Measurements from ENCODE around the gene TPD52L1. TPM values are rescaled to one million over a fixed set of nuclear protein-coding genes. Genes with fewer than 3 reads are reported as not detected.
"Not testable (repeated sequence)": the region's sequence is repeated elsewhere in the genome, so short reads cannot be mapped to it uniquely, and the experiment has no call there.

The TPD52L1 gene
- total RNA-seq, 1 experiment from 2014 or later, result 29.2 TPM

DNA sequence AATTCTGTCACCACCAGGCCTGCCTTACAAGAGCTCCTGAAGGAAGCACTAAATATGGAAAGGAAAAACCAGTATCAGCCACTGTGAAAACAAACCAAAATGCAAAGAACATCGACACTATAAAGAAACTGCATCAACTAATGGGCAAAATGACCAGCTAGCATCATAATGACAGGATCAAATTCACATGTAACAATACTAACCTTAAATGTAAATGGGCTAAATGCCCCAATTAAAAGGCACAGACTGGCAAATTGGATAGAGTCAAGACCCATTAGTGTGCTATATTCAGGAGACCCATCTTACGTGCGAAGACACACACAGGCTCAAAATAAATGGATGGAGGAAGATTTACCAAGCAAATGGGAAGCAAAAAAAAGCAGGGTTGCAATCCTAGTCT lies 128.9 kb downstream of the TPD52L1 start:
- H3K36me3 ChIP-seq, result peaks cover 89% of the 10 kb centered on the region
- DNase-seq, H3K4me3 ChIP-seq, H3K27me3 ChIP-seq: not testable (repeated sequence)
- peaks cover 16% of the 10 kb centered on the region for H3K9me3 ChIP-seq

DNA sequence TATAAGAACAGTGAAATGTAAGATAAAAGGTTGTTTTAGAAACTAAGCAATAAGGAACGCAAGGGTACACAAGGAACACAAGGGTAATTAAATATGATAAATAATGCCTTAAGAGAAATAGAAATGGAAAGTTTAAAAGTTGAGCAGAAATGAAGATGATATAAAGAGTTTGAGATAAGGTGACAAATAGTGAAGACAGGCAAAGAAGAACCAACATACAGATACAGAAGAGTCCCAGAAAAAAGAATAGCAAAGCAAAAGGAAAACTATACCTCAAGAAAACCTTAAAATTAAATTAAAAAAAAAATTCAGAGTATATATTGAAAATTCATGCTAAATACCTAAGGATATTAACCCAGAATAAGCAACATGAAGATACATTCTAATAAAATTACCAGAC lies 131.8 kb downstream of the TPD52L1 start:
- no peaks in the 10 kb centered on the region for H3K27me3 ChIP-seq
- no peak for DNase-seq
- H3K9me3 ChIP-seq, result peaks cover 16% of the 10 kb centered on the region
- H3K4me3 ChIP-seq, result no peak overlapping the region
- peaks cover 76% of the 10 kb centered on the region for H3K36me3 ChIP-seq

- H3K9me3 ChIP-seq, result peaks cover 16% of the 10 kb centered on the region
- H3K27me3 ChIP-seq, result no peaks in the 10 kb centered on the region
- peaks cover 74% of the 10 kb centered on the region for H3K36me3 ChIP-seq
- no peak overlapping the region for H3K4me3 ChIP-seq
- DNase-seq, result no peak
Measured at GRCh38 chr6:125285936-125286335, 132.4 kb downstream of the TPD52L1 start.

GRCh38 chr6:125287718-125288117 lies 134.1 kb downstream of the TPD52L1 start:
- H3K36me3 ChIP-seq, result peaks cover 73% of the 10 kb centered on the region

GRCh38 chr6:125293587-125293986 lies 140.0 kb downstream of the TPD52L1 start:
- Histone ChIP-seq H3K9me3 (no peaks in the 10 kb centered on the region), H3K27me3 (no peaks in the 10 kb centered on the region), H3K4me3 (no peak overlapping the region), H3K36me3 (peaks cover 87% of the 10 kb centered on the region)
- no peak for DNase-seq

More at GRCh38 chr6:125287718-125288117, 134.1 kb downstream of the TPD52L1 start:
- Histone ChIP-seq H3K4me3 (no peak overlapping the region), H3K27me3 (no peaks in the 10 kb centered on the region), H3K9me3 (peaks cover 13% of the 10 kb centered on the region)
- no peak for DNase-seq

DNA sequence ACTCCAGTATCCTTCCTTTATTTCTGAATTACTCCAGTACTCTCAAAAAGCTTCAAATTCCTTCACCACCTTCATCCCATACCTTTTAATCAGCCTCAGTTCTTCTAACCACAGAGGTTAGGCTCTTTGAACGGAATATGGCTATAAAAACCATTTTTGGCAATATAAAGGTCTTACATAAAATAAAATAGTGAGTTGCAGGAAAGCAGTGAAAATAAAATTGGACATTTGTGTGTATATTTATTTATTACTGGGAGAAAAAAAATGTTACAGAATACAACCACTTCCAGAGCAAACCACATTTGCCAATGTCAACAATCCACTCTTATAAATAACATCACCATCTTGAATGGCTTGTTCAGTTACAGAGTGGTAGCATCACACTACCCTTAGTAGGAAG lies 140.5 kb downstream of the TPD52L1 start:
- no peak overlapping the region for H3K4me3 ChIP-seq
- peaks cover 89% of the 10 kb centered on the region for H3K36me3 ChIP-seq
- H3K9me3 ChIP-seq, result no peaks in the 10 kb centered on the region
- no peak for DNase-seq
- no peaks in the 10 kb centered on the region for H3K27me3 ChIP-seq

GRCh38 chr6:125294925-125295324 lies 141.4 kb downstream of the TPD52L1 start:
- no peaks in the 10 kb centered on the region for H3K27me3 ChIP-seq
- peaks cover 93% of the 10 kb centered on the region for H3K36me3 ChIP-seq
- no peak overlapping the region for H3K4me3 ChIP-seq
- DNase-seq, result no peak
- no peaks in the 10 kb centered on the region for H3K9me3 ChIP-seq

- Histone ChIP-seq H3K36me3 (peaks cover 86% of the 10 kb centered on the region), H3K27me3 (no peaks in the 10 kb centered on the region), H3K4me3 (no peak overlapping the region), H3K9me3 (no peaks in the 10 kb centered on the region)
- DNase-seq, result no peak
Measured at GRCh38 chr6:125296471-125296870, 142.9 kb downstream of the TPD52L1 start.

GRCh38 chr6:125299257-125299656 lies 145.7 kb downstream of the TPD52L1 start:
- H3K36me3 ChIP-seq, result peaks cover 58% of the 10 kb centered on the region

GRCh38 chr6:125300992-125301434 lies 147.4 kb downstream of the TPD52L1 start:
- Histone ChIP-seq H3K4me3 (peak overlapping the region; percentile 69), H3K36me3 (peaks cover 41% of the 10 kb centered on the region), H3K27me3 (no peaks in the 10 kb centered on the region), H3K9me3 (no peaks in the 10 kb centered on the region)
- no peak for DNase-seq

More at GRCh38 chr6:125299257-125299656, 145.7 kb downstream of the TPD52L1 start:
- no peak overlapping the region for H3K4me3 ChIP-seq
- DNase-seq, result no peak
- H3K27me3 ChIP-seq, result no peaks in the 10 kb centered on the region
- no peaks in the 10 kb centered on the region for H3K9me3 ChIP-seq

DNA sequence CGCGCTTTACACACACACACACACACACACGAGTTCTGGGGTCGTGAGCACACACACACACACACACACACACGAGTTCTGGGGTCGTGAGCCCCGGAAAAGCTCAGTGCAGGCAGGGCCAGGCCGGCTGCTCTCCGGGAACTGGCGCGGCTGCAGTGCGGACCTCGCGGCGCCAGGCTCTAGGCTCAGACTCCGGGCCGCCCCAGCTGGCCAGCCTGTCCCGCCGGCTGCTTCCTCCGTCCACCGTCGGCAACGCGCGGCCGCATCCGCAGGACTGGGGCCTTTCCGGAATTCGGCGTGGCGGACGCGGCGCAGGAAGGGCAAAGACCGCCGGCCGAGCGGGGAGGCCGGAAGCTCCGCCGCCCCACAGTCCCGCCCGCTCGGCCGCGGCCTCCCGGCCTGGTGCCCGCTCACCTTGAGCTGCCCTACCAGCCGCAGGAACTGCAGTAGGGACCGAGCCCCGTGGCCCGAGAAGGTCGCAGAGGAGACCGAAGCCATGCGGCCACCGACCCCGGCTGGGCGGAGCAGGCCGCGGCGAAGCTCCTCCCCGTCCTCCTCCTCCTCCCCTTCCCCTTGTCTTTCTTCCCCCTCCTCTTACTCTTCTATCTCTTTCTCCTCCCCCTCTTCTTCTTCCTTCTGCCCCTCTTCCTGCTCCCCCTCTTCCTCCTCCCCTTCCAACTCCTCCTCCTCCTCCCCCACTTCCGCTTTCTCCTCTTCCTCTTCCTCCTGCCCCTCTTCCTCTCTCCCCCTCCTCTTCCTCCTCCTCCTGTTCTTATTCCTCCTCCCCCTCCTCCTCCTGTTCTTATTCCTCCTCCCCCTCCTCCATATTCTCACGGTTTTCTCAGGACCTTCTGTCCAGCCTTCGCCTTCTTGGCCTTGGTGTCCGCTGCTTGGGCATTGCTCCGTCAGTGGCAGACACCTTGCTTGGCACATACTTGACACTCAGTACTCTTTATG lies 148.1 kb downstream of the TPD52L1 start, which contains the start of gene HDDC2:
HDDC2 (minus strand) TSS at position 533 of the 957 bp plus-strand sequence; CDS start at position 498, 35 bp downstream.
- H3K4me3 ChIP-seq, result peak within 1 kb of the TSS; percentile 69
- H3K27me3 ChIP-seq, result no peaks in the 10 kb centered on the region
- no peaks in the 10 kb centered on the region for H3K9me3 ChIP-seq
- peak; percentile 80 for DNase-seq
- H3K36me3 ChIP-seq, result peaks cover 35% of the 10 kb centered on the region

DNA sequence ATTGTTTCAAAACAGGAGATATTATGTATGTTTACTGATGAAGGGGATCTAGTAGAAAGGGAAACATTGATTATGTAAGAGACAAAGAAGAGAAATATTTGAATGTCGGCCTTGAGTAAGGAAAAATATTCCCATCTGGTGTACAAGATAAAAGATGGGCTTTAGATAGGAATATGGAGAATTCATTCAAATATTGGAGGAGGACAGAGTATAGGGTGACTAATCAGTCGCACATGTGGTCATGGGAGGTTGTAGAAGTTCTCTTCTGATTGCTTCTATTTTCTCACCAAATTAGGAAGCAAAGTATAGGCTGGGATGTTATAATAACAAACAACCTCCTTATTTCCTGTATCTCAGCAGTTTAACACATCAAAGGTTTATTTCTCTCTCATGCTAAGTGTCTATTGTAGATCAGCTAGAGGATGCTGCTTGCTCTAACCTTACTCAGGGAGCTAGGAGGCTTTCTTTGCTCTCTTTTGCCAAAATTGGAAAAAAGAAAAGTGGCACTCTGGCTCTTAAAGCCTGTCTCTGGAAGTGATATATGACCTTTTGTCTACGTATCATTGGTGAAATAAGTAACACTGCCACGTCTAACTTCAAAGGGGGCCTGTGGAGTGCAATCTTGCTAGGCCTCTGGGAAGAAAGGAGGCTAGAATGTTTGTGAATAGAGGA lies 149.4 kb downstream of the TPD52L1 start:
- Histone ChIP-seq H3K4me3 (no peak overlapping the region), H3K27me3 (no peaks in the 10 kb centered on the region), H3K36me3 (peaks cover 22% of the 10 kb centered on the region), H3K9me3 (no peaks in the 10 kb centered on the region)
- DNase-seq, result no peak

GRCh38 chr6:125303512-125303854 lies 149.9 kb downstream of the TPD52L1 start:
- H3K27me3 ChIP-seq, result no peaks in the 10 kb centered on the region
- no peak for DNase-seq
- H3K9me3 ChIP-seq, result no peaks in the 10 kb centered on the region
- no peak overlapping the region for H3K4me3 ChIP-seq
- H3K36me3 ChIP-seq, result peaks cover 17% of the 10 kb centered on the region

GRCh38 chr6:125304970-125305660 lies 151.5 kb downstream of the TPD52L1 start:
- Histone ChIP-seq H3K4me3 (no peak overlapping the region), H3K9me3 (no peaks in the 10 kb centered on the region), H3K36me3 (peaks cover 3% of the 10 kb centered on the region), H3K27me3 (no peaks in the 10 kb centered on the region)
- no peak for DNase-seq

- no peaks in the 10 kb centered on the region for H3K27me3 ChIP-seq
- H3K4me3 ChIP-seq, result no peak overlapping the region
- no peaks in the 10 kb centered on the region for H3K36me3 ChIP-seq
- no peaks in the 10 kb centered on the region for H3K9me3 ChIP-seq
- no peak for DNase-seq
Measured at GRCh38 chr6:125306756-125307149, 153.2 kb downstream of the TPD52L1 start.

GRCh38 chr6:125307150-125307838 lies 153.7 kb downstream of the TPD52L1 start:
- no peak overlapping the region for H3K4me3 ChIP-seq
- no peaks in the 10 kb centered on the region for H3K27me3 ChIP-seq
- DNase-seq, result no peak
- H3K9me3 ChIP-seq, result no peaks in the 10 kb centered on the region
- H3K36me3 ChIP-seq, result no peaks in the 10 kb centered on the region

Measured in MG63 (cell line).